Measurements from ENCODE around the gene RPS5.
"Not testable (repeated sequence)": the region's sequence is repeated elsewhere in the genome, so short reads cannot be mapped to it uniquely, and the experiment has no call there.

RPS5 gene

GRCh38 chr19:58408152-58409009, 21.3 kb downstream of the RPS5 start, which contains the start of gene ZNF584:
TSS of gene ZNF584 (plus strand) at chr19:58408649. CDS start at chr19:58409148, 499 bp downstream.
- DNase-seq, result peak; percentile 91

- no peak for DNase-seq
Observed at GRCh38 chr19:58409010-58409790, 22.1 kb downstream of the RPS5 start.

- no peak for DNase-seq
Observed at GRCh38 chr19:58416604-58417003, 29.5 kb downstream of the RPS5 start.

GRCh38 chr19:58417071-58417470, 30.0 kb downstream of the RPS5 start:
- no peak for DNase-seq

GRCh38 chr19:58428617-58429016, 41.5 kb downstream of the RPS5 start:
- DNase-seq, result no peak

- DNase-seq, result no peak
Observed at GRCh38 chr19:58429745-58430144, 42.7 kb downstream of the RPS5 start.

- no peak for DNase-seq
Observed at GRCh38 chr19:58434217-58434616, 47.1 kb downstream of the RPS5 start.

GRCh38 chr19:58439576-58440554, 52.8 kb downstream of the RPS5 start, which contains the start of gene ZNF132:
TSS of gene ZNF132 (minus strand) at chr19:58440153. CDS start at chr19:58439821, 332 bp downstream.
- DNase-seq, result peak; percentile 99

- no peak for DNase-seq
Observed at GRCh38 chr19:58440556-58440955, 53.5 kb downstream of the RPS5 start.

GRCh38 chr19:58442986-58443385, 55.9 kb downstream of the RPS5 start:
- DNase-seq, result not testable (repeated sequence)

Data from NCI-H1436 treated with DMSO at 0.1 percent for 48 hours (cell line).